Muscle layer of duodenum (tissue), 2 donors: ENCODE results near the gene CLSTN2.

Experiments
- H3K27ac ChIP-seq: one replicate; pipeline ENCODE4 v1.7.0; 2013; ENCODE audit warnings: mild to moderate bottlenecking, low read length
- H3K27me3 ChIP-seq: one replicate; pipeline ENCODE4 v1.7.0; 2013; ENCODE audit warnings: low read depth, mild to moderate bottlenecking, control low read depth, low read length
- H3K36me3 ChIP-seq, 2 donors: one replicate each; pipeline ENCODE4 v1.7.0; 2013; ENCODE audit warnings: low read length in 2 of 2, control low read depth in 1 of 2, mild to moderate bottlenecking in 1 of 2; ENCODE audit not compliant: insufficient read depth in 2 of 2, control insufficient read depth in 1 of 2
- H3K4me1 ChIP-seq, 2 donors: one replicate each; pipeline ENCODE4 v1.7.0; 2013; ENCODE audit warnings: low read length in 2 of 2, mild to moderate bottlenecking in 2 of 2, control low read depth in 1 of 2, moderate library complexity in 1 of 2; ENCODE audit not compliant: insufficient read depth in 2 of 2, control insufficient read depth in 1 of 2
- H3K4me3 ChIP-seq, 2 donors: one replicate each; pipeline ENCODE4 v1.7.0; 2013; ENCODE audit warnings: low read length in 2 of 2, low read depth in 1 of 2, mild to moderate bottlenecking in 1 of 2
- H3K9me3 ChIP-seq, 2 donors: one replicate each; pipeline ENCODE4 v1.7.0; 2013; ENCODE audit warnings: low read length in 2 of 2, control low read depth in 1 of 2, mild to moderate bottlenecking in 1 of 2; ENCODE audit not compliant: control insufficient read depth in 1 of 2
- donor health status: healthy.

CLSTN2 gene

GRCh38 chr3:140378571-140379340 is 443.8 kb downstream of the CLSTN2 start:
- Histone ChIP-seq H3K4me1 (no peaks in the 10 kb centered on the region), H3K27ac (no peak overlapping the region), H3K4me3 (no peak overlapping the region), H3K27me3 (no peaks in the 10 kb centered on the region), H3K36me3 (no peaks in the 10 kb centered on the region), H3K9me3 (no peaks in the 10 kb centered on the region)

GRCh38 chr3:140384028-140384771 is 449.2 kb downstream of the CLSTN2 start:
- H3K36me3 ChIP-seq, result no peaks in the 10 kb centered on the region
- H3K27ac ChIP-seq, result no peak overlapping the region
- no peaks in the 10 kb centered on the region for H3K9me3 ChIP-seq
- H3K4me1 ChIP-seq, result no peaks in the 10 kb centered on the region
- no peak overlapping the region for H3K4me3 ChIP-seq
- H3K27me3 ChIP-seq, result no peaks in the 10 kb centered on the region

GRCh38 chr3:140384876-140385275 is 449.9 kb downstream of the CLSTN2 start:
- H3K27me3 ChIP-seq, result no peaks in the 10 kb centered on the region
- H3K9me3 ChIP-seq, result no peaks in the 10 kb centered on the region
- no peak overlapping the region for H3K4me3 ChIP-seq
- H3K36me3 ChIP-seq, result no peaks in the 10 kb centered on the region
- no peaks in the 10 kb centered on the region for H3K4me1 ChIP-seq
- H3K27ac ChIP-seq, result no peak overlapping the region

- Histone ChIP-seq H3K36me3 (no peaks in the 10 kb centered on the region), H3K4me1 (no peaks in the 10 kb centered on the region), H3K27ac (no peak overlapping the region), H3K9me3 (no peaks in the 10 kb centered on the region), H3K4me3 (no peak overlapping the region), H3K27me3 (no peaks in the 10 kb centered on the region)
Measured at GRCh38 chr3:140386357-140387100, 451.5 kb downstream of the CLSTN2 start.

- Histone ChIP-seq H3K27me3 (no peaks in the 10 kb centered on the region), H3K36me3 (no peaks in the 10 kb centered on the region), H3K4me3 (no peak overlapping the region), H3K4me1 (no peaks in the 10 kb centered on the region), H3K27ac (no peak overlapping the region), H3K9me3 (no peaks in the 10 kb centered on the region)
Measured at GRCh38 chr3:140387244-140387643, 452.3 kb downstream of the CLSTN2 start.

- no peaks in the 10 kb centered on the region for H3K4me1 ChIP-seq
- no peaks in the 10 kb centered on the region for H3K36me3 ChIP-seq
- no peak overlapping the region for H3K4me3 ChIP-seq
- no peaks in the 10 kb centered on the region for H3K9me3 ChIP-seq
- no peaks in the 10 kb centered on the region for H3K27me3 ChIP-seq
- no peak overlapping the region for H3K27ac ChIP-seq
Measured at GRCh38 chr3:140388202-140388922, 453.4 kb downstream of the CLSTN2 start.

- Histone ChIP-seq H3K36me3 (no peaks in the 10 kb centered on the region), H3K27ac (no peak overlapping the region), H3K4me3 (no peak overlapping the region), H3K9me3 (no peaks in the 10 kb centered on the region), H3K4me1 (no peaks in the 10 kb centered on the region), H3K27me3 (no peaks in the 10 kb centered on the region)
Measured at GRCh38 chr3:140391061-140391460, 456.1 kb downstream of the CLSTN2 start.

GRCh38 chr3:140394488-140395133 is 459.6 kb downstream of the CLSTN2 start:
- Histone ChIP-seq H3K27ac (no peak overlapping the region), H3K9me3 (no peaks in the 10 kb centered on the region), H3K36me3 (no peaks in the 10 kb centered on the region)

GRCh38 chr3:140395134-140396075 is 460.4 kb downstream of the CLSTN2 start:
- H3K4me1 ChIP-seq, result no peaks in the 10 kb centered on the region
- H3K36me3 ChIP-seq, result no peaks in the 10 kb centered on the region
- no peak overlapping the region for H3K27ac ChIP-seq
- no peaks in the 10 kb centered on the region for H3K9me3 ChIP-seq
- no peak overlapping the region for H3K4me3 ChIP-seq
- no peaks in the 10 kb centered on the region for H3K27me3 ChIP-seq

More at GRCh38 chr3:140394488-140395133, 459.6 kb downstream of the CLSTN2 start:
- H3K4me1 ChIP-seq, result no peaks in the 10 kb centered on the region
- H3K4me3 ChIP-seq, result no peak overlapping the region
- H3K27me3 ChIP-seq, result no peaks in the 10 kb centered on the region

GRCh38 chr3:140396110-140396509 is 461.1 kb downstream of the CLSTN2 start:
- no peaks in the 10 kb centered on the region for H3K9me3 ChIP-seq
- H3K4me3 ChIP-seq, result no peak overlapping the region
- H3K4me1 ChIP-seq, result no peaks in the 10 kb centered on the region
- H3K36me3 ChIP-seq, result no peaks in the 10 kb centered on the region
- H3K27ac ChIP-seq, result no peak overlapping the region
- no peaks in the 10 kb centered on the region for H3K27me3 ChIP-seq
